ENCODE data around the gene C16orf87. TPM values are rescaled to one million over a fixed set of nuclear protein-coding genes. Genes with fewer than 3 reads are reported as not detected.
A peak's percentile ranks its signal among the peaks of the same experiment; 100 is the strongest.

C16orf87 gene
- total RNA-seq, 1 experiment from 2014 or later: 7.8 TPM

DNA sequence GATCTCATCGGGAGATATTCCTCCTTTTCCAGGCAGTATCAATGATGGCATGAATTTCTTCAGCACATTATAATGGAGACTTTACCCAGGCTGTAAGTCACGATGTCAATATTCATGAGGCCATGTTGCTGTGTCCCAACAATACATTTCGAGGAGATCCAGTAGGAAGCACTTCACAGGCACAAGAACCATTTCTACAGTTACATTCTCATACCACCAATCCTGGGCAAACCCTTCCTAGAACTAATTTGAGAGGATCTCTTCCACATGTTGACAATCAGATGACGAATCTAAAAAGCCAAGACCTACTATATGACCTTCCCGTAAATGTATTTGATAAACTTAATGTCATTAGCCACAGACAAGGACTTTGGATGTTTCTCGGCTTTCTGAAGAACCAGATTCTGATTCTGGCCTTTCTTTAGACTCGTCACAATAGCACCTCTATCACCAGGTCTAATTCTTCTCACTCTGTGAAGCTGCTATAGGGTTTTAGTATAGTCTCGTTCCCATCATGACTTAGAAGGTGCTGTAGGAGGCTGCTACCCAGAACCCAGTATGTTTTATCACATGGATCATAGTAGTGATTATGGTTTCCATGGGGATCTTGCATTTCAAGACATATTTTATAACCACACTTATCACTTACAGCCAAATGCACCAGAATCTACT, 40.2 kb downstream of the C16orf87 start:
- H3K27ac ChIP-seq: no peak overlapping the region
- H4K20me1 ChIP-seq (ENCODE audit: insufficient read depth): no peaks in the 10 kb centered on the region
- ChIA-PET POLR2A (ENCODE audit: unreplicated experiment) (interaction anchor here (0.6 kb wide), 1 partner anchor 15 kb away, joined by 20 read pairs; no protein-coding TSS in a partner anchor), CTCF (interaction anchor here (0.6 kb wide), 1 partner anchor 159 kb away, joined by 3 read pairs; no protein-coding TSS in a partner anchor)
- no peaks in the 10 kb centered on the region for H3F3A ChIP-seq (ENCODE audit: insufficient read depth, low read depth)
- H3K9me3 ChIP-seq (ENCODE audit: insufficient read depth, low read depth): 0 out of 2 replicates have a peak, but pooled peaks cover 7% of the 10 kb centered on the region
- peak overlapping the region; percentile 86 for H3K4me2 ChIP-seq
- H3K4me1 ChIP-seq (replicated peaks; ENCODE audit: insufficient read depth): peaks cover 4% of the 10 kb centered on the region; the same call in 1 of the 2 replicates
- no peaks in the 10 kb centered on the region for H3K27me3 ChIP-seq (ENCODE audit: insufficient read depth, low read depth)
- TF ChIP-seq, protein P1, sequence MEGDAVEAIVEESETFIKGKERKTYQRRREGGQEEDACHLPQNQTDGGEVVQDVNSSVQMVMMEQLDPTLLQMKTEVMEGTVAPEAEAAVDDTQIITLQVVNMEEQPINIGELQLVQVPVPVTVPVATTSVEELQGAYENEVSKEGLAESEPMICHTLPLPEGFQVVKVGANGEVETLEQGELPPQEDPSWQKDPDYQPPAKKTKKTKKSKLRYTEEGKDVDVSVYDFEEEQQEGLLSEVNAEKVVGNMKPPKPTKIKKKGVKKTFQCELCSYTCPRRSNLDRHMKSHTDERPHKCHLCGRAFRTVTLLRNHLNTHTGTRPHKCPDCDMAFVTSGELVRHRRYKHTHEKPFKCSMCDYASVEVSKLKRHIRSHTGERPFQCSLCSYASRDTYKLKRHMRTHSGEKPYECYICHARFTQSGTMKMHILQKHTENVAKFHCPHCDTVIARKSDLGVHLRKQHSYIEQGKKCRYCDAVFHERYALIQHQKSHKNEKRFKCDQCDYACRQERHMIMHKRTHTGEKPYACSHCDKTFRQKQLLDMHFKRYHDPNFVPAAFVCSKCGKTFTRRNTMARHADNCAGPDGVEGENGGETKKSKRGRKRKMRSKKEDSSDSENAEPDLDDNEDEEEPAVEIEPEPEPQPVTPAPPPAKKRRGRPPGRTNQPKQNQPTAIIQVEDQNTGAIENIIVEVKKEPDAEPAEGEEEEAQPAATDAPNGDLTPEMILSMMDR (conservative IDR thresholded peaks at IDR 0.05): no peak
- no peak for TF ChIP-seq EZH2 (IDR thresholded peaks at IDR 0.05; ENCODE audit: low read depth)
- no peaks in the 10 kb centered on the region for H3K79me2 ChIP-seq (ENCODE audit: low read depth)
- H3K36me3 ChIP-seq (ENCODE audit: low read depth): no peaks in the 10 kb centered on the region
- H3K9me2 ChIP-seq (ENCODE audit: insufficient read depth): no peaks in the 10 kb centered on the region
- intact Hi-C loops (cut with micrococcal nuclease; ENCODE audit: unreplicated experiment): no loop called here
- peak overlapping the region; percentile 91 for H2AFZ ChIP-seq
- DNase-seq: no peak
- no TSS peak for BruUV-seq (replicated peaks)
- peak overlapping the region; percentile 84 for H3K4me3 ChIP-seq

DNA sequence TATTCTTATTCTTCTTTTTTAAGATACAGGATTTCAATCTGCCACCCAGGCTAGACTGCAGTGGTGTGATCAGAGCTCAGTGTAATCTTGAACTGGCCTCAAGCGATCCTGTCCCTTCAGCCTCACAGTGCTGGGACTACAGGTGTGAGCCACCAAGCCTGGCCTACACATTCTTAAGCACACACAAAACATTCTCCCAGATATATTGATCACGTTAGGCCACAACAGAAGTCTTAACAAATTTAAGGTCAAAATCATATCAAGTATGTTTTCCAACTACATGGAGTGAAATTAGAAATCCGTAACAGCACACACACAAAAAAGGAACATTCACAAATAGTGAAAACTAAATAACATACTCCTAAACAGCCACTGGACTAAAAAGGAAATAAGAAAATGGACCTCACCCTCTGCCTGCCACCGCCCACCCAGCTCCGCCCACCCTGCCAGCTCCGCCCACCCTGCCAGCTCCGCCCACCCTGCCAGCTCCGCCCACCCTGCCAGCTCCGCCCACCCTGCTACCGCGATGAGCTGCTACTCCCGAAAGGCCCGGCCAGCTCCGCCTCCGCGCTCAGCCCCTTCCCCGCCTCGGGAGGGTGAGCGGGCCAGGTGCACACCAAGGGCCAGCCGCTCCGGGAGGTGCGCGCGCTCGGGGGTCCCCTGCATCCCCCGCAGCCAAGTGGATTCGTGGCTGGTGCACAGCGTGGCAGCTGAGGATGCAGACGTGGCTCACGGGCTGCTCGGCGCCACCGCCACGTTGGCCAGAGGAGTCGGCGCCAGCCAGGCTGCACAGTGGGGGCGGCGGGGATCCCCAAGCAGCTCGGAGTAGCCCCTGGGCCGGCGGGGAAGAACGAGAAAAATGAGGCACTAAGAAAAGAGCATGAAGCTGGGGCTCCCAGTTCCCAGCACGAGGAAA, 41.2 kb downstream of the C16orf87 start:
- DNase-seq: peak in 1 of 2 experiments; percentile 72
- intact Hi-C loops (cut with micrococcal nuclease; ENCODE audit: unreplicated experiment): no loop called here

More for the DNA sequence above, 41.2 kb downstream of the C16orf87 start:
- no peaks in the 10 kb centered on the region for H3K9me2 ChIP-seq (ENCODE audit: insufficient read depth)
- no peak overlapping the region for H3K27ac ChIP-seq
- no peak for TF ChIP-seq EZH2 (IDR thresholded peaks at IDR 0.05; ENCODE audit: low read depth)
- TF ChIP-seq, protein P1 (conservative IDR thresholded peaks at IDR 0.05): no peak
- peak overlapping the region; percentile 84 for H3K4me3 ChIP-seq
- peak overlapping the region; percentile 86 for H3K4me2 ChIP-seq
- no peaks in the 10 kb centered on the region for H4K20me1 ChIP-seq (ENCODE audit: insufficient read depth)
- CTCF ChIA-PET: interaction anchor here (0.6 to 1.2 kb wide), 2 partner anchors 12 to 158 kb away, joined by 3 read pairs; no protein-coding TSS in a partner anchor
- no peaks in the 10 kb centered on the region for H3K27me3 ChIP-seq (ENCODE audit: insufficient read depth, low read depth)
- POLR2A ChIA-PET (ENCODE audit: unreplicated experiment): interaction anchor here (0.5 to 0.7 kb wide), 2 partner anchors 8 to 112 kb away, joined by 3 to 11 read pairs; no protein-coding TSS in a partner anchor
- H3K4me1 ChIP-seq (replicated peaks; ENCODE audit: insufficient read depth): peaks cover 4% of the 10 kb centered on the region; the same call in 1 of the 2 replicates
- no peaks in the 10 kb centered on the region for H3F3A ChIP-seq (ENCODE audit: insufficient read depth, low read depth)
- no TSS peak for BruUV-seq (replicated peaks)
- no peaks in the 10 kb centered on the region for H3K36me3 ChIP-seq (ENCODE audit: low read depth)
- 0 out of 2 replicates have a peak, but pooled peaks cover 6% of the 10 kb centered on the region for H3K9me3 ChIP-seq (ENCODE audit: insufficient read depth, low read depth)
- no peaks in the 10 kb centered on the region for H3K79me2 ChIP-seq (ENCODE audit: low read depth)
- H2AFZ ChIP-seq: peak overlapping the region; percentile 91

Measured in PC-9 (cell line).